ENCODE results near the gene CDK12.
"Not testable (repeated sequence)": the region's sequence is repeated elsewhere in the genome, so short reads cannot be mapped to it uniquely, and the experiment has no call there.

GRCh38 chr17:39537364-39537763 lies 76.1 kb downstream of the CDK12 start:
- not testable (repeated sequence) for TF ChIP-seq CTCF (IDR thresholded peaks at IDR 0.05; ENCODE audit: poor library complexity); EZH2phosphoT487 (IDR thresholded peaks at IDR 0.05; ENCODE audit: low read depth, severe bottlenecking, unreplicated experiment); EZH2 (IDR thresholded peaks at IDR 0.05; ENCODE audit: borderline replicate concordance)

Measured in hepatocyte (in vitro differentiated cells).